ENCODE results near the gene RANBP3L. TPM values are rescaled to one million over a fixed set of nuclear protein-coding genes. Genes with fewer than 3 reads are reported as not detected.

The RANBP3L gene
- polyA plus RNA-seq, 1 donor from 2014 or later, result 2.5 TPM

DNA sequence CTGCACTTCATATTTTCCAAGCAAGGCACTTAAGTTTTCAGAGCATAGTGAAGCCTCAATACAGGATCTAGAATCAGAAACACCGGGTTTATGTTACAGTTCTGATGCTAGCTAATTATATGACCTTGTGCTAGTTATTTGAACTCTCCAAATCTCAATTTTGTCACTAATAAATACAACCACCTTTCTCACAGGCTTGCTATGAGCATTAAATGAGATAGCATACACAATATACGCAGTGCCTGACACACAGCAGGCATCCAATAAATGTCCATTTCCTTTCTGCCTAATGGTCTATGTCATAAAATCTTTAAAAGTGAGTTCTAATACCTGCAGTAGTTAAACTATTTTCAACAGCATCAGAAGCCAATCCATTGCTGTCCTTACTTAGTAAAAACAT lies 92.9 kb downstream of the RANBP3L start:
- no peaks in the 10 kb centered on the region for H4K20me1 ChIP-seq (ENCODE audit: insufficient read depth)
- TF ChIP-seq EP300 (conservative IDR thresholded peaks at IDR 0.05; ENCODE audit: poor library complexity, severe bottlenecking) (no peak), TAF1 (IDR thresholded peaks at IDR 0.05; ENCODE audit: low read depth) (no peak), POLR2AphosphoS5 (IDR thresholded peaks at IDR 0.05) (no peak), RAD21 (conservative IDR thresholded peaks at IDR 0.05) (no peak), EZH2 (IDR thresholded peaks at IDR 0.05; ENCODE audit: borderline replicate concordance, insufficient read depth, low read length, poor library complexity, severe bottlenecking) (no peak), MXI1 (conservative IDR thresholded peaks at IDR 0.05; ENCODE audit: poor library complexity, severe bottlenecking) (no peak), SMC3 (conservative IDR thresholded peaks at IDR 0.05; ENCODE audit: poor library complexity) (no peak)
- TF ChIP-seq, protein P1, sequence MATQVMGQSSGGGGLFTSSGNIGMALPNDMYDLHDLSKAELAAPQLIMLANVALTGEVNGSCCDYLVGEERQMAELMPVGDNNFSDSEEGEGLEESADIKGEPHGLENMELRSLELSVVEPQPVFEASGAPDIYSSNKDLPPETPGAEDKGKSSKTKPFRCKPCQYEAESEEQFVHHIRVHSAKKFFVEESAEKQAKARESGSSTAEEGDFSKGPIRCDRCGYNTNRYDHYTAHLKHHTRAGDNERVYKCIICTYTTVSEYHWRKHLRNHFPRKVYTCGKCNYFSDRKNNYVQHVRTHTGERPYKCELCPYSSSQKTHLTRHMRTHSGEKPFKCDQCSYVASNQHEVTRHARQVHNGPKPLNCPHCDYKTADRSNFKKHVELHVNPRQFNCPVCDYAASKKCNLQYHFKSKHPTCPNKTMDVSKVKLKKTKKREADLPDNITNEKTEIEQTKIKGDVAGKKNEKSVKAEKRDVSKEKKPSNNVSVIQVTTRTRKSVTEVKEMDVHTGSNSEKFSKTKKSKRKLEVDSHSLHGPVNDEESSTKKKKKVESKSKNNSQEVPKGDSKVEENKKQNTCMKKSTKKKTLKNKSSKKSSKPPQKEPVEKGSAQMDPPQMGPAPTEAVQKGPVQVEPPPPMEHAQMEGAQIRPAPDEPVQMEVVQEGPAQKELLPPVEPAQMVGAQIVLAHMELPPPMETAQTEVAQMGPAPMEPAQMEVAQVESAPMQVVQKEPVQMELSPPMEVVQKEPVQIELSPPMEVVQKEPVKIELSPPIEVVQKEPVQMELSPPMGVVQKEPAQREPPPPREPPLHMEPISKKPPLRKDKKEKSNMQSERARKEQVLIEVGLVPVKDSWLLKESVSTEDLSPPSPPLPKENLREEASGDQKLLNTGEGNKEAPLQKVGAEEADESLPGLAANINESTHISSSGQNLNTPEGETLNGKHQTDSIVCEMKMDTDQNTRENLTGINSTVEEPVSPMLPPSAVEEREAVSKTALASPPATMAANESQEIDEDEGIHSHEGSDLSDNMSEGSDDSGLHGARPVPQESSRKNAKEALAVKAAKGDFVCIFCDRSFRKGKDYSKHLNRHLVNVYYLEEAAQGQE (IDR thresholded peaks at IDR 0.05; ENCODE audit: borderline replicate concordance), result no peak
- TF ChIP-seq, protein P2, sequence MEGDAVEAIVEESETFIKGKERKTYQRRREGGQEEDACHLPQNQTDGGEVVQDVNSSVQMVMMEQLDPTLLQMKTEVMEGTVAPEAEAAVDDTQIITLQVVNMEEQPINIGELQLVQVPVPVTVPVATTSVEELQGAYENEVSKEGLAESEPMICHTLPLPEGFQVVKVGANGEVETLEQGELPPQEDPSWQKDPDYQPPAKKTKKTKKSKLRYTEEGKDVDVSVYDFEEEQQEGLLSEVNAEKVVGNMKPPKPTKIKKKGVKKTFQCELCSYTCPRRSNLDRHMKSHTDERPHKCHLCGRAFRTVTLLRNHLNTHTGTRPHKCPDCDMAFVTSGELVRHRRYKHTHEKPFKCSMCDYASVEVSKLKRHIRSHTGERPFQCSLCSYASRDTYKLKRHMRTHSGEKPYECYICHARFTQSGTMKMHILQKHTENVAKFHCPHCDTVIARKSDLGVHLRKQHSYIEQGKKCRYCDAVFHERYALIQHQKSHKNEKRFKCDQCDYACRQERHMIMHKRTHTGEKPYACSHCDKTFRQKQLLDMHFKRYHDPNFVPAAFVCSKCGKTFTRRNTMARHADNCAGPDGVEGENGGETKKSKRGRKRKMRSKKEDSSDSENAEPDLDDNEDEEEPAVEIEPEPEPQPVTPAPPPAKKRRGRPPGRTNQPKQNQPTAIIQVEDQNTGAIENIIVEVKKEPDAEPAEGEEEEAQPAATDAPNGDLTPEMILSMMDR (IDR thresholded peaks at IDR 0.05; ENCODE audit: poor library complexity, severe bottlenecking), result no peak
- no peaks in the 10 kb centered on the region for H3K9me3 ChIP-seq (ENCODE audit: low read length)
- H2AFZ ChIP-seq (ENCODE audit: low read depth, low read length), result no peak overlapping the region
- H3K27ac ChIP-seq (ENCODE audit: low read length), result no peak overlapping the region
- H3K4me2 ChIP-seq (ENCODE audit: low read length), result no peak overlapping the region
- no peak overlapping the region for H3K4me3 ChIP-seq (ENCODE audit: low read length)
- H3K9me2 ChIP-seq (ENCODE audit: insufficient read depth, low read length), result no peaks in the 10 kb centered on the region
- no peaks in the 10 kb centered on the region for H3F3A ChIP-seq (ENCODE audit: insufficient read depth, low read length, poor library complexity, severe bottlenecking)
- H3K9ac ChIP-seq (ENCODE audit: low read length), result no peak overlapping the region
- H3K79me2 ChIP-seq (replicated peaks; ENCODE audit: insufficient read depth, low read length), result no peaks in the 10 kb centered on the region
- H3K36me3 ChIP-seq (ENCODE audit: insufficient read depth, low read length), result no peaks in the 10 kb centered on the region
- H3K27me3 ChIP-seq (ENCODE audit: insufficient read depth, low read depth, low read length), result no peaks in the 10 kb centered on the region

DNA sequence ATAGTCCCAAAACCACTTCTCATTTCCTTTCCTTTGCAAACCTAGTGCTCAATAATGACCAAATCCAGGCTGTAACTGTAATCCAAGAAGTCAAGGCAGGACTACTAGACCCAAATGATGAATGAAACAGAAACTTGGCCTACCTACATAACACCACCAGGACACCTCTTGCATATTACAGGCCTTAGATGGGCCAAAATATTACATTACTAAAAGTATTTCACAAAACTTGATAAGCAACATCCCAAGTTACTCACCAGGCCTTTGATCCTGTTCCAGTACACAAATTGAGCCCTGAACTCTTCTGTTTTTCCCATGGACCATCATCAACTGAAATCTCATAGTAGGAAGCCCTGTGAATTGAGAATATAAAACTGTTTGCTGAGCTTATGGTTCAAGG lies 94.8 kb downstream of the RANBP3L start:
- H3K4me2 ChIP-seq (ENCODE audit: low read length), result no peak overlapping the region
- H3K4me3 ChIP-seq (ENCODE audit: low read length), result no peak overlapping the region
- no peaks in the 10 kb centered on the region for H3K79me2 ChIP-seq (replicated peaks; ENCODE audit: insufficient read depth, low read length)
- no peak overlapping the region for H3K9ac ChIP-seq (ENCODE audit: low read length)
- H3K9me3 ChIP-seq (ENCODE audit: low read length), result no peaks in the 10 kb centered on the region
- H3K27ac ChIP-seq (ENCODE audit: low read length), result no peak overlapping the region
- H3K36me3 ChIP-seq (ENCODE audit: insufficient read depth, low read length), result no peaks in the 10 kb centered on the region
- H3K9me2 ChIP-seq (ENCODE audit: insufficient read depth, low read length), result no peaks in the 10 kb centered on the region
- H3K27me3 ChIP-seq (ENCODE audit: insufficient read depth, low read depth, low read length), result no peaks in the 10 kb centered on the region
- H2AFZ ChIP-seq (ENCODE audit: low read depth, low read length), result no peak overlapping the region
- no peaks in the 10 kb centered on the region for H4K20me1 ChIP-seq (ENCODE audit: insufficient read depth)
- H3F3A ChIP-seq (ENCODE audit: insufficient read depth, low read length, poor library complexity, severe bottlenecking), result no peaks in the 10 kb centered on the region
- TF ChIP-seq, protein P1 (IDR thresholded peaks at IDR 0.05; ENCODE audit: borderline replicate concordance), result no peak
- TF ChIP-seq POLR2AphosphoS5 (IDR thresholded peaks at IDR 0.05) (no peak), EP300 (conservative IDR thresholded peaks at IDR 0.05; ENCODE audit: poor library complexity, severe bottlenecking) (no peak), MXI1 (conservative IDR thresholded peaks at IDR 0.05; ENCODE audit: poor library complexity, severe bottlenecking) (no peak), EZH2 (IDR thresholded peaks at IDR 0.05; ENCODE audit: borderline replicate concordance, insufficient read depth, low read length, poor library complexity, severe bottlenecking) (no peak), RAD21 (conservative IDR thresholded peaks at IDR 0.05) (no peak), SMC3 (conservative IDR thresholded peaks at IDR 0.05; ENCODE audit: poor library complexity) (no peak), TAF1 (IDR thresholded peaks at IDR 0.05; ENCODE audit: low read depth) (no peak)
- TF ChIP-seq, protein P2 (IDR thresholded peaks at IDR 0.05; ENCODE audit: poor library complexity, severe bottlenecking), result no peak
